HL-60 (cell line): ENCODE data around the gene PRICKLE2.

Source experiments
- CTCF ChIP-seq: IDR thresholded peaks from one replicate; pipeline ENCODE4 v1.5.1; 2011; ENCODE audit warnings: low read length, control low read depth, inconsistent platforms; ENCODE audit not compliant: insufficient read depth
- GABPA ChIP-seq: IDR thresholded peaks from 2 replicates; pipeline ENCODE4 v1.6.1; 2012; ENCODE audit warnings: low read depth
- POLR2AphosphoS5 ChIP-seq: IDR thresholded peaks from 2 replicates; pipeline ENCODE4 v1.6.1; 2012; ENCODE audit warnings: low read depth
- SPI1 ChIP-seq: IDR thresholded peaks from 2 replicates; pipeline ENCODE4 v1.6.1; 2012; ENCODE audit warnings: low read depth, mild to moderate bottlenecking, borderline replicate concordance
- TF ChIP-seq, protein P1 (sequence below): IDR thresholded peaks from 2 replicates; pipeline ENCODE4 v1.6.1; 2012; ENCODE audit warnings: low read depth; ENCODE audit not compliant: insufficient replicate concordance

DNA sequence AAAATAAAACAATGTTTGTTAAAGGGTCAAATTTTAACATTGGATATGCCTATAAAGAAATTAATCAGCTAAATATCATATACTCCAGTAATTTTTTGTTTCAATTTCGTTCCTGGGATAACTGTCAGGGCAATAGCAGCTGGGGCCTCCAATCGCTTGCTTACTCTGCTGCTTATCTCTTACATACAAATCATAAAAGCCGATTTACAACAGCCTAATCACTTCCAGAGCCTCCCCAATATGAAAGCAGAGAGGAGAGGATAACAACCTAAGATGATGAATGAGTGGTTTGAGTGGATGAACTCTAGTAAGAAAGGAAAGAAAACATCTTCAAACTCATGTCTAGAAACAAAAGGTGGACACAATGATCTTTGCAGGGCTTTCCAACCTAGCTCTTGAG is 121.3 kb downstream of the PRICKLE2 start:
- no peak for TF ChIP-seq CTCF
- TF ChIP-seq POLR2AphosphoS5: no peak
- TF ChIP-seq SPI1: no peak
- TF ChIP-seq, protein P1, sequence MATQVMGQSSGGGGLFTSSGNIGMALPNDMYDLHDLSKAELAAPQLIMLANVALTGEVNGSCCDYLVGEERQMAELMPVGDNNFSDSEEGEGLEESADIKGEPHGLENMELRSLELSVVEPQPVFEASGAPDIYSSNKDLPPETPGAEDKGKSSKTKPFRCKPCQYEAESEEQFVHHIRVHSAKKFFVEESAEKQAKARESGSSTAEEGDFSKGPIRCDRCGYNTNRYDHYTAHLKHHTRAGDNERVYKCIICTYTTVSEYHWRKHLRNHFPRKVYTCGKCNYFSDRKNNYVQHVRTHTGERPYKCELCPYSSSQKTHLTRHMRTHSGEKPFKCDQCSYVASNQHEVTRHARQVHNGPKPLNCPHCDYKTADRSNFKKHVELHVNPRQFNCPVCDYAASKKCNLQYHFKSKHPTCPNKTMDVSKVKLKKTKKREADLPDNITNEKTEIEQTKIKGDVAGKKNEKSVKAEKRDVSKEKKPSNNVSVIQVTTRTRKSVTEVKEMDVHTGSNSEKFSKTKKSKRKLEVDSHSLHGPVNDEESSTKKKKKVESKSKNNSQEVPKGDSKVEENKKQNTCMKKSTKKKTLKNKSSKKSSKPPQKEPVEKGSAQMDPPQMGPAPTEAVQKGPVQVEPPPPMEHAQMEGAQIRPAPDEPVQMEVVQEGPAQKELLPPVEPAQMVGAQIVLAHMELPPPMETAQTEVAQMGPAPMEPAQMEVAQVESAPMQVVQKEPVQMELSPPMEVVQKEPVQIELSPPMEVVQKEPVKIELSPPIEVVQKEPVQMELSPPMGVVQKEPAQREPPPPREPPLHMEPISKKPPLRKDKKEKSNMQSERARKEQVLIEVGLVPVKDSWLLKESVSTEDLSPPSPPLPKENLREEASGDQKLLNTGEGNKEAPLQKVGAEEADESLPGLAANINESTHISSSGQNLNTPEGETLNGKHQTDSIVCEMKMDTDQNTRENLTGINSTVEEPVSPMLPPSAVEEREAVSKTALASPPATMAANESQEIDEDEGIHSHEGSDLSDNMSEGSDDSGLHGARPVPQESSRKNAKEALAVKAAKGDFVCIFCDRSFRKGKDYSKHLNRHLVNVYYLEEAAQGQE: no peak
- TF ChIP-seq GABPA: no peak
